ENCODE results near the gene KCNG2. TPM values are rescaled to one million over a fixed set of nuclear protein-coding genes. Genes with fewer than 3 reads are reported as not detected.

The KCNG2 gene
- total RNA-seq, 1 experiment from 2014 or later: not detected

DNA sequence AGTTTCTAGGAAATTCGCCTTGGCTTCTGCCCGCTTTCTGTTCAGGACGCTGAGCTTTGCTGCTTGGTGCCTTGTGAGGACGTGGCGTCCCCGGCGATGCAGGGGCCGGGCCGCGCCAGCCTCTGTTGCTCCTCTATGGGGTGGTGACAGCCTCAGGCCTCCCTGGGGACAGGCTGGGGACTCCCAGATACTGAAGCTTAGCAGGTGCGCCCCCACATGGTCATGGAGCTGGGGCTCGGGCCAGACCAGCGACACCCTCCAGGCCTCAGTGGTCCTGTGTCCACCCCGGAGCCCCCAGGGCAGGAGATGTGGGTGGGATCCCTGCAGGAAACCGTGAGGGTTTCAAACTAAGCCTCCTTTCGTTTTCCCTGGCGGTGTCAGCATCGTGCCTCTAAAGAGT, 29.2 kb downstream of the KCNG2 start:
- Histone ChIP-seq H3K4me1 (replicated peaks; ENCODE audit: insufficient read depth) (no peaks in the 10 kb centered on the region), H3K9me3 (ENCODE audit: insufficient read depth, low read depth) (no peaks in the 10 kb centered on the region), H3K4me2 (no peak overlapping the region), H3K36me3 (ENCODE audit: low read depth) (no peaks in the 10 kb centered on the region), H3K9me2 (ENCODE audit: insufficient read depth) (no peaks in the 10 kb centered on the region), H3K27ac (no peak overlapping the region), H3K4me3 (no peak overlapping the region), H3F3A (ENCODE audit: insufficient read depth, low read depth) (no peaks in the 10 kb centered on the region), H4K20me1 (ENCODE audit: insufficient read depth) (no peaks in the 10 kb centered on the region), H3K27me3 (ENCODE audit: insufficient read depth, low read depth) (peaks cover 12% of the 10 kb centered on the region), H2AFZ (no peak overlapping the region), H3K79me2 (ENCODE audit: low read depth) (no peaks in the 10 kb centered on the region)
- TF ChIP-seq EZH2 (IDR thresholded peaks at IDR 0.05; ENCODE audit: low read depth): no peak
- TF ChIP-seq, protein P1, sequence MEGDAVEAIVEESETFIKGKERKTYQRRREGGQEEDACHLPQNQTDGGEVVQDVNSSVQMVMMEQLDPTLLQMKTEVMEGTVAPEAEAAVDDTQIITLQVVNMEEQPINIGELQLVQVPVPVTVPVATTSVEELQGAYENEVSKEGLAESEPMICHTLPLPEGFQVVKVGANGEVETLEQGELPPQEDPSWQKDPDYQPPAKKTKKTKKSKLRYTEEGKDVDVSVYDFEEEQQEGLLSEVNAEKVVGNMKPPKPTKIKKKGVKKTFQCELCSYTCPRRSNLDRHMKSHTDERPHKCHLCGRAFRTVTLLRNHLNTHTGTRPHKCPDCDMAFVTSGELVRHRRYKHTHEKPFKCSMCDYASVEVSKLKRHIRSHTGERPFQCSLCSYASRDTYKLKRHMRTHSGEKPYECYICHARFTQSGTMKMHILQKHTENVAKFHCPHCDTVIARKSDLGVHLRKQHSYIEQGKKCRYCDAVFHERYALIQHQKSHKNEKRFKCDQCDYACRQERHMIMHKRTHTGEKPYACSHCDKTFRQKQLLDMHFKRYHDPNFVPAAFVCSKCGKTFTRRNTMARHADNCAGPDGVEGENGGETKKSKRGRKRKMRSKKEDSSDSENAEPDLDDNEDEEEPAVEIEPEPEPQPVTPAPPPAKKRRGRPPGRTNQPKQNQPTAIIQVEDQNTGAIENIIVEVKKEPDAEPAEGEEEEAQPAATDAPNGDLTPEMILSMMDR (conservative IDR thresholded peaks at IDR 0.05): no peak
- no peak for DNase-seq
- intact Hi-C loops (cut with micrococcal nuclease; ENCODE audit: unreplicated experiment): no loop called here
- POLR2A ChIA-PET (ENCODE audit: unreplicated experiment): no interaction called here
- BruUV-seq (replicated peaks): no TSS peak
- CTCF ChIA-PET: no interaction called here

DNA sequence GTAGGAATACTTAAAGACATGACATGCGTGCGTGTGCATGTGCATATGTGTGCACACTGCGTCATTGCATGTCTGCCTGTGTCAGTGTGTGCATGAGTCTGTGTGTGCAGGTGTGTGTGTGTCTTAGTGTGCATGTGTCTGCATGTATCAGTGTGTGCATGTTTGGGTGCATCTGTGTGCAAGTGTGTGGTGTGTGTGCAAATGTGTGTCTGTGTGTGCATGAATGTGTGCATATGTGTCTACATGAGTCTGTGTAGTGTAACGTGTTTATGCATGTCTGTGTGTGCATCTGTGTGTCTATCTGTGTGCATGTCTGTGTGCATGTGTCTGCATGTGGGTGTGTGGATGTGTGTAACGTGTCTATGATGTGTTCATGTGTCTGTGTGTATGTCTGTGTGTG, 30.5 kb downstream of the KCNG2 start:
- Histone ChIP-seq H3K4me1 (replicated peaks; ENCODE audit: insufficient read depth) (no peaks in the 10 kb centered on the region), H3K36me3 (ENCODE audit: low read depth) (no peaks in the 10 kb centered on the region), H3K79me2 (ENCODE audit: low read depth) (no peaks in the 10 kb centered on the region), H3K9me3 (ENCODE audit: insufficient read depth, low read depth) (no peaks in the 10 kb centered on the region), H3K27ac (no peak overlapping the region), H4K20me1 (ENCODE audit: insufficient read depth) (no peaks in the 10 kb centered on the region), H3F3A (ENCODE audit: insufficient read depth, low read depth) (no peaks in the 10 kb centered on the region), H3K4me2 (no peak overlapping the region), H3K27me3 (ENCODE audit: insufficient read depth, low read depth) (peaks cover 25% of the 10 kb centered on the region), H3K9me2 (ENCODE audit: insufficient read depth) (no peaks in the 10 kb centered on the region), H2AFZ (no peak overlapping the region), H3K4me3 (no peak overlapping the region)
- ChIA-PET CTCF (no interaction called here), POLR2A (ENCODE audit: unreplicated experiment) (no interaction called here)
- DNase-seq: no peak
- intact Hi-C loops (cut with micrococcal nuclease; ENCODE audit: unreplicated experiment): no loop called here
- TF ChIP-seq EZH2 (IDR thresholded peaks at IDR 0.05; ENCODE audit: low read depth): no peak
- TF ChIP-seq, protein P1 (conservative IDR thresholded peaks at IDR 0.05): no peak
- BruUV-seq (replicated peaks): no TSS peak

DNA sequence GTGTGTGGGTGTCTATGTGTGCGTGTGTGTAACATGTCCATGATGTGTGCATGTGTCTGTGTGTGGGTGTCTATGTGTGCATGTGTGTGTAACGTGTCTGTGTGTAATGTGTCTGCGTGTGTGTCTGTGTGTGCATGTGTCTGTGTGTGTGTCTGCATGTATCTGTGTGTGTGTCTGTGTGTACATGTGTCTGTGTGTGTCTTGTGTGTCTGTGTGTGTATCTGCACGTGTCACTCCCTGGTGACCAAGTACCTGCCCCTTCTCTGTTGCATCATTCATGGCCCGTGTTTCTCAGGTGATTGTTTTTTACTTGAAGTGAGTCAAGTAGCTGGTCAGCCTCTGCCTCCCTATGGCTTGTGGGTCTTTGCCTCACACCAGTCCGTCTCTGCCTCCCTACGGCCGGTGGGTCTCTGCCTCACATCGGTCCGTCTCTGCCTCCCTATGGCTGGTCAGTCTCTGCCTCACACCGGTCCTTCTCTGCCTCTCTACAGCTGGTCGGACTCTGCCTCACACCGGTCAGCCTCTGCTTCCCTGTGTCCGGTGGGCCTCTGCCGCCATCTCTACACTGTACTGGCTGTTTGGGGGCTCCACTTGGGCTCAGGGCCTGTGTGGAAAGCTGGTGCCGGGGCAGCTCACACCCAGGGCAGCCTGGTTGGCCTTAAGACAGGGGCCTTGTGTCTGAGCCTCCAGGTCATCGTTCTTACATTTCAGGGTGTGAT, 31.6 kb downstream of the KCNG2 start:
- H3K4me2 ChIP-seq: no peak overlapping the region
- no peaks in the 10 kb centered on the region for H3K9me2 ChIP-seq (ENCODE audit: insufficient read depth)
- no peak for DNase-seq
- CTCF ChIA-PET: no interaction called here
- no peak overlapping the region for H3K4me3 ChIP-seq
- H3K36me3 ChIP-seq (ENCODE audit: low read depth): no peaks in the 10 kb centered on the region
- H3K27me3 ChIP-seq (ENCODE audit: insufficient read depth, low read depth): peaks cover 35% of the 10 kb centered on the region
- no peak overlapping the region for H2AFZ ChIP-seq
- no peaks in the 10 kb centered on the region for H3F3A ChIP-seq (ENCODE audit: insufficient read depth, low read depth)
- H3K9me3 ChIP-seq (ENCODE audit: insufficient read depth, low read depth): no peaks in the 10 kb centered on the region
- H3K79me2 ChIP-seq (ENCODE audit: low read depth): no peaks in the 10 kb centered on the region
- POLR2A ChIA-PET (ENCODE audit: unreplicated experiment): no interaction called here
- no peak for TF ChIP-seq EZH2 (IDR thresholded peaks at IDR 0.05; ENCODE audit: low read depth)
- TF ChIP-seq, protein P1 (conservative IDR thresholded peaks at IDR 0.05): no peak
- no peaks in the 10 kb centered on the region for H4K20me1 ChIP-seq (ENCODE audit: insufficient read depth)
- intact Hi-C loops (cut with micrococcal nuclease; ENCODE audit: unreplicated experiment): no loop called here
- H3K4me1 ChIP-seq (replicated peaks; ENCODE audit: insufficient read depth): no peaks in the 10 kb centered on the region
- no peak overlapping the region for H3K27ac ChIP-seq
- no TSS peak for BruUV-seq (replicated peaks)
